DND-41 (cell line): ENCODE results near the gene ZNF275.

Experiments used
- CTCF ChIP-seq: IDR thresholded peaks from 2 replicates; pipeline ENCODE4 v1.5.1; 2012; ENCODE audit warnings: borderline replicate concordance, low read length, moderate library complexity, mild to moderate bottlenecking; ENCODE audit not compliant: poor library complexity, severe bottlenecking; ENCODE audit errors: extremely low read depth
- EZH2 ChIP-seq: IDR thresholded peaks from 3 replicates; pipeline ENCODE4 v1.6.1; 2012; ENCODE audit warnings: borderline replicate concordance, low read depth, mild to moderate bottlenecking, moderate library complexity, low read length, inconsistent platforms; ENCODE audit not compliant: severe bottlenecking

- TF ChIP-seq CTCF (no peak), EZH2 (no peak)
These were observed 61.8 kb downstream of the ZNF275 start for GRCh38 chrX:153395613-153396319.
